Inferior parietal cortex (tissue), 1 donor: Measurements from ENCODE around the gene TUG1.

Source experiments
- DNase-seq: peaks from one replicate; pipeline ENCODE4 v3.0.0-alpha.2; 2016; ENCODE audit errors: extremely low spot score

The TUG1 gene

GRCh38 chr22:31001124-31001770, 32.2 kb downstream of the TUG1 start:
- DNase-seq = no peak

GRCh38 chr22:31005535-31005934, 36.5 kb downstream of the TUG1 start:
- no peak for DNase-seq

- no peak for DNase-seq
Measured at GRCh38 chr22:31019191-31019930, 50.3 kb downstream of the TUG1 start.

GRCh38 chr22:31020334-31020733, 51.3 kb downstream of the TUG1 start:
- no peak for DNase-seq

- no peak for DNase-seq
Measured at GRCh38 chr22:31022516-31022915, 53.5 kb downstream of the TUG1 start.
